HEK293 (cell line): ENCODE measurements around the gene LIMCH1.

Experiments
- CTCF ChIA-PET: fragments of 350-600 bp; formaldehyde crosslinking; extraction: SDS; loops from one replicate; lab custom pipeline; 2021; ENCODE audit warnings: antibody characterized with exemption; lab: Yijun Ruan, JAX
- POLR2A ChIA-PET: fragments of 300-600 bp; formaldehyde crosslinking; extraction: SDS; loops from one replicate; lab custom pipeline; 2020; ENCODE audit warnings: antibody characterized with exemption, inconsistent platforms; lab: Yijun Ruan, JAX
- H3K27ac ChIP-seq: fragments of 200-500 bp; sonication (Bioruptor generic); 2 replicates; pipeline ENCODE4 v1.5.1; 2014; ENCODE audit warnings: low read depth, low read length, control low read depth, inconsistent platforms; ENCODE audit errors: extremely low read depth
- H3K36me3 ChIP-seq, 2 experiments: fragments of 200-500 bp in 1 of 2; sonication (Bioruptor generic) in 1 of 2; 1 replicate in 1 of 2; 2 replicates in 1 of 2; pipeline ENCODE4 v1.5.1; 2014 to 2017; ENCODE audit warnings: inconsistent platforms in 2 of 2, low read length in 2 of 2; ENCODE audit not compliant: control insufficient read depth in 2 of 2, insufficient read depth in 1 of 2
- H3K4me1 ChIP-seq: fragments of 200-500 bp; sonication (Bioruptor generic); 2 replicates; pipeline ENCODE4 v1.5.1; 2014; ENCODE audit warnings: mild to moderate bottlenecking, low read length, inconsistent platforms; ENCODE audit not compliant: control insufficient read depth, insufficient read depth
- H3K4me3 ChIP-seq: 2 replicates; pipeline ENCODE4 v1.5.1; 2011; ENCODE audit warnings: low read depth, mild to moderate bottlenecking, control low read depth, low read length, moderate library complexity
- H3K9me3 ChIP-seq: fragments of 200-500 bp; sonication (Bioruptor generic); 2 replicates; pipeline ENCODE4 v1.5.1; 2014; ENCODE audit warnings: low read depth, low read length, inconsistent platforms; ENCODE audit not compliant: control insufficient read depth, insufficient read depth
- HOXC10 ChIP-seq: sonication (generic); formaldehyde crosslinking; IDR thresholded peaks from 2 replicates; pipeline ENCODE4 v1.8.1; 2023; ENCODE audit warnings: mild to moderate bottlenecking, missing genetic modification reagents
- KLF7 ChIP-seq: fragments of 450-650 bp; formaldehyde crosslinking; IDR thresholded peaks from 2 replicates; pipeline ENCODE4 v1.5.1; 2016; ENCODE audit warnings: missing biosample characterization, missing genetic modification characterization, borderline replicate concordance
- REST ChIP-seq: fragments of 450-650 bp; formaldehyde crosslinking; IDR thresholded peaks from 2 replicates; pipeline ENCODE4 v1.5.1; 2016; ENCODE audit warnings: missing biosample characterization, missing genetic modification characterization
- TCF7L2 ChIP-seq: IDR thresholded peaks from 2 replicates; pipeline ENCODE4 v1.6.1; 2011; ENCODE audit warnings: low read depth, mild to moderate bottlenecking, inconsistent platforms, low read length, moderate library complexity, borderline replicate concordance
- ZBTB21 ChIP-seq: fragments of 450-650 bp; formaldehyde crosslinking; IDR thresholded peaks from 2 replicates; pipeline ENCODE4 v1.5.1; 2017; ENCODE audit warnings: missing biosample characterization, missing genetic modification characterization
- ZBTB49 ChIP-seq: fragments of 450-650 bp; formaldehyde crosslinking; IDR thresholded peaks from 2 replicates; pipeline ENCODE4 v1.5.1; 2016; ENCODE audit warnings: missing biosample characterization, missing genetic modification characterization, low read depth
- ZNF114 ChIP-seq: fragments of 450-650 bp; formaldehyde crosslinking; IDR thresholded peaks from 2 replicates; pipeline ENCODE4 v1.5.0; 2017; ENCODE audit warnings: missing biosample characterization, missing genetic modification characterization
- ZNF223 ChIP-seq: fragments of 450-650 bp; formaldehyde crosslinking; IDR thresholded peaks from 2 replicates; pipeline ENCODE4 v1.5.1; 2016; ENCODE audit warnings: missing biosample characterization, missing genetic modification characterization
- ZNF266 ChIP-seq: fragments of 450-650 bp; formaldehyde crosslinking; IDR thresholded peaks from 2 replicates; pipeline ENCODE4 v1.5.1; 2016; ENCODE audit warnings: missing biosample characterization, missing genetic modification characterization, low read depth
- ZNF433 ChIP-seq: fragments of 450-650 bp; formaldehyde crosslinking; IDR thresholded peaks from 2 replicates; pipeline ENCODE4 v1.5.1; 2016; ENCODE audit warnings: missing biosample characterization, missing genetic modification characterization, low read depth
- ZNF488 ChIP-seq: fragments of 450-650 bp; formaldehyde crosslinking; IDR thresholded peaks from 2 replicates; pipeline ENCODE4 v1.5.1; 2016; ENCODE audit warnings: missing biosample characterization, missing genetic modification characterization
- ZNF623 ChIP-seq: fragments of 450-650 bp; formaldehyde crosslinking; IDR thresholded peaks from 2 replicates; pipeline ENCODE4 v1.5.1; 2016; ENCODE audit warnings: missing biosample characterization, missing genetic modification characterization
- ZNF639 ChIP-seq: fragments of 450-650 bp; formaldehyde crosslinking; IDR thresholded peaks from 2 replicates; pipeline ENCODE4 v1.5.1; 2016; ENCODE audit warnings: missing biosample characterization, missing genetic modification characterization
- ZNF654 ChIP-seq: fragments of 450-650 bp; formaldehyde crosslinking; IDR thresholded peaks from 2 replicates; pipeline ENCODE4 v1.5.1; 2016; ENCODE audit warnings: low read depth, missing biosample characterization, missing genetic modification characterization
- ZNF670 ChIP-seq: fragments of 450-650 bp; formaldehyde crosslinking; IDR thresholded peaks from 2 replicates; pipeline ENCODE4 v1.5.1; 2016; ENCODE audit warnings: missing biosample characterization, missing genetic modification characterization, low read depth
- ZNF768 ChIP-seq: fragments of 450-650 bp; formaldehyde crosslinking; IDR thresholded peaks from 2 replicates; pipeline ENCODE4 v1.5.1; 2018; ENCODE audit warnings: missing biosample characterization, mild to moderate bottlenecking, missing genetic modification characterization
- ZNF777 ChIP-seq: fragments of 450-650 bp; formaldehyde crosslinking; IDR thresholded peaks from 2 replicates; pipeline ENCODE4 v1.5.1; 2017; ENCODE audit warnings: missing biosample characterization, missing genetic modification characterization, borderline replicate concordance
- ZXDB ChIP-seq: fragments of 450-650 bp; formaldehyde crosslinking; IDR thresholded peaks from 2 replicates; pipeline ENCODE4 v1.5.1; 2016; ENCODE audit warnings: missing biosample characterization, missing genetic modification characterization

LIMCH1 gene

GRCh38 chr4:41624765-41625164, 86.8 kb downstream of the LIMCH1 start:
- ChIA-PET POLR2A (no interaction called here), CTCF (no interaction called here)
- H3K4me3 ChIP-seq = no peak overlapping the region
- no peaks in the 10 kb centered on the region for H3K36me3 ChIP-seq
- TF ChIP-seq REST (tag by site-specific recombination) = no peak
- no peak for TF ChIP-seq ZNF768 (tag by site-specific recombination)
- TF ChIP-seq ZBTB49 (tag by site-specific recombination) = no peak
- TF ChIP-seq ZNF433 (tag by site-specific recombination) = no peak
- no peak for TF ChIP-seq ZNF223 (tag by site-specific recombination)
- no peak for TF ChIP-seq ZNF114 (tag by site-specific recombination)
- TF ChIP-seq ZXDB (tag by site-specific recombination) = no peak
- TF ChIP-seq ZNF623 = no peak
- TF ChIP-seq ZBTB21 (tag by site-specific recombination) = no peak
- no peak for TF ChIP-seq TCF7L2
- TF ChIP-seq ZNF639 (tag by site-specific recombination) = no peak
- TF ChIP-seq, all 188 proteins: peak for 0
- Histone ChIP-seq H3K4me1 (no peaks in the 10 kb centered on the region; the same call in 1 of the 2 replicates), H3K27ac (no peak overlapping the region), H3K9me3 (no peaks in the 10 kb centered on the region)

- ChIA-PET POLR2A (no interaction called here), CTCF (interaction anchor here (1.4 kb wide), 1 partner anchor 36 kb away, joined by 5 read pairs; no protein-coding TSS in a partner anchor)
- no peak overlapping the region for H3K4me3 ChIP-seq
- no peaks in the 10 kb centered on the region for H3K9me3 ChIP-seq
- H3K36me3 ChIP-seq = no peaks in the 10 kb centered on the region
- H3K4me1 ChIP-seq = no peaks in the 10 kb centered on the region; the same call in 1 of the 2 replicates
- TF ChIP-seq ZNF266 = no peak
- no peak for TF ChIP-seq KLF7 (tag by site-specific recombination)
- no peak for TF ChIP-seq ZNF654 (tag by site-specific recombination)
- no peak for TF ChIP-seq HOXC10 (CRISPR knock-in tag)
- TF ChIP-seq ZNF670 (tag by site-specific recombination) = no peak
- TF ChIP-seq ZNF777 (tag by site-specific recombination) = no peak
- no peak for TF ChIP-seq ZNF488 (tag by site-specific recombination)
- TF ChIP-seq, all 188 proteins: peak for 0
- no peak overlapping the region for H3K27ac ChIP-seq
Measured at GRCh38 chr4:41625531-41625930, 87.6 kb downstream of the LIMCH1 start.
